SK-N-MC (cell line): ENCODE data around the gene FHIT.

Experiments used
- EZH2 ChIP-seq: fragments of 200-600 bp; sonication (generic); IDR thresholded peaks from one replicate; pipeline ENCODE4 v1.6.1; 2017; ENCODE audit warnings: antibody characterized with exemption
- POLR2AphosphoS5 ChIP-seq: IDR thresholded peaks from 2 replicates; pipeline ENCODE4 v1.6.1; 2012; ENCODE audit warnings: mild to moderate bottlenecking, low read depth, low read length, borderline replicate concordance

DNA sequence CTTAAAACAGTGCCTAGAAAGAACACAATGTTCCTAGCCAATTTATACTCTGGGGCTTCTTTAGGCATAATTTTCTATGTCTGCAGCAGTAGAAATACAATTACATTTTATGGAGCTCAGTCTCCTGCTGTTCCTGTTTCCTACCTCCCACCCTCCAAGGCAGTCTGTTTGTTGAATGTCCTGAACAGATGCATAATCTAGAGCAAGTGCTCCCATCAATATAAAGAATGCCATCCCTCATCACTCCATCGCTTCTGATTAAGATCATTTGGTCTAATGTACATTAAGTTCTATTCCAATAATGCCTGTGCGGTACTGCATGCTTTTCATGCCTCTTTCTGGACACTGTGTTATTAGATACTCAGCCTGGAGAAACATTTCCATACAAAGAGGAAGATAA lies 1331.7 kb downstream of the FHIT start:
- no peak for TF ChIP-seq EZH2
- TF ChIP-seq POLR2AphosphoS5 = no peak
